HG03342 (cell line): ENCODE results near the gene OR9A2.
"Not testable (repeated sequence)": the region's sequence is repeated elsewhere in the genome, so short reads cannot be mapped to it uniquely, and the experiment has no call there.

Experiments
- ATAC-seq: cut with Tn5 transposase; IDR thresholded peaks from one replicate; pipeline ENCODE4 v1.9.1; 2021; ENCODE audit warnings: mild to moderate bottlenecking, moderate library complexity; ENCODE audit not compliant: unreplicated experiment

The OR9A2 gene

DNA sequence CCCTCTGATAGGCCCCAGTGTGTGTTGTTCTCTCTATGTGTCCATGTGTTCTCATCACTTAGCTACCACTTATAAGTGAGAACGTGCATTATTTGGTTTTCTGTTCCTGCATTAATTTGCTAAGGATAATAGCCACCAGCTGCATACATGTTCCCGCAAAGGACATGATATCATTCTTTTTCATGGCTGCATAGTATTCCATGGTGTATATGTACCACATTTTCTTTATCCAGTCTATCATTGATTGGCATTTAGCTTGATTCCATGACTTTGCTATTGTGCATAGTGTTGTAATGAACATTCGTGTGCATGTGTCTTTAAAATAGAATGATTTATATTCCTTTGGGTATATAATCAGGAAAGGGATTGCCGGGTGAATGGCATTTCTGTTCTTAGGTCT lies 48.5 kb downstream of the OR9A2 start:
- ATAC-seq = not testable (repeated sequence)
